NCI-H128 (cell line): ENCODE measurements around the gene C2orf92.
A peak's percentile ranks its signal among the peaks of the same experiment; 100 is the strongest.

Source experiments
- DNase-seq: peaks from one replicate; lab custom pipeline; 2025; ENCODE audit not compliant: unreplicated experiment; lab: John Stamatoyannopoulos, UW

Gene C2orf92

GRCh38 chr2:97726261-97727064 is 57.0 kb downstream of the C2orf92 start:
- DNase-seq: no peak

GRCh38 chr2:97727296-97727695 is 57.8 kb downstream of the C2orf92 start:
- no peak for DNase-seq

DNA sequence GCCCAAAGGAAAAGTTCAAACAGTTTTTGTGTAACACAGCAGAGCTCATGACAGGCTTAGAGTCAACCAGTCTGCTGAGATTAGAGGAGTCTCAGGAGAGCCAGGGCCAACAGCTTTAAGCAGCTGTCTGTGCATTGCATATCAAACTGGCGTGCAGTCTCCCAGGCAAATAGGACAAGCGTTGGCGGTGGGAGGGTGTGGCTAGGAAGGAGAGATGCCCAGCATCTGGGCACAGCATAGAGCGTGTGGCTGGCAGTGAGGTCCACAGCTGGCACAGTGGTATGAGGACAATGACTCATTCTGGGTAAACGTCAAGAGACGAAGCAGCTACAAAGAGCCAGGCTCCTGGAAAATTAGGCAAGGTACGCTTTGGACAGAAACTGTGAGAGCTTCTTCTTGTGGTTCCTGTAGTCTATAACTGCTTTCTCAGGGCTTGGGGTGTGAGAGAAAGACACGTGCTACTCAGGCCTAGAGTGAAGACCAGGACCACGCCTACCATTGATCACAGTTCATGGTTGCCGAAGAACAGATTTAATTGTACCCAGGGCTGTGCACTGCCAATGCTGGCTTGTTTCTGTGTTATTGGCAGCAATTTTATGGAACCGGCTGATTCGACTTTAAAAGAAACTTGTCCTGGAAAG is 58.7 kb downstream of the C2orf92 start:
- no peak for DNase-seq

GRCh38 chr2:97730245-97730644 is 60.7 kb downstream of the C2orf92 start:
- no peak for DNase-seq

DNA sequence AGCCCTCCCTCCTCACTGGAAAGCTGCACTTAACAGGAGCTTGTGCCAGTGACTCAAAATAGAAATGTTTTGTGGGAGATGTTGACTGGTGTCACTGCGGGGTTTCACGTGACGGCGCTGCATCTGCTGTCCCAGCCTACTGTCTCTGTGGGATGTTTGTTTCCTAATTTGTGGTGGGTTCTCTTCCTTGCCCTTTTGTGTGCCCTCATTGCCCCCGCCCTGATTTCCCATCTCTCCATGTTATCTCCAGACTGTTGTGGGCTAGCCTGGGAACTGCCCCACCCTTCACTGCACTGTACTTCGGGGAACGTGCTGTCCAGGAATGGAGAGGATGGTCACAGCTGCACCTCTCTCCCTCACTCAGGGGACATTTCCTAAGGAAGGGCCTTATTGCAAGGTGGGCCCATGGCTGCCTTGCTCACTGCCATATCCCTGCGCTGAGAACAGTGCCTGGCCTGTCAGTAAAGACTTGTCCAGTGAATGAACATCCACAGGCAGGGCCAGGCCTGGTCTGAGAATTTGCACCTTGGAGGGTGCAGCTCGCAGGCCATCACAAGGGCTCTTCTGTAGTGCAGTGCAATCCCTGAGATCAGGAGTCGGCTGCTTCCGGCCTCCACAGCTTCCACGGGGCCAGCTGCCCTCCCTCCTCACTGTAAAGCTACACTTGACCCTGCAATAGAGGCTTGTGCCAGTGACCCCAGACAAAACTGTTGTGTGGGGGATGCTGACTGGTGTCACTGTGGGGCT is 61.9 kb downstream of the C2orf92 start:
- DNase-seq: no peak

DNA sequence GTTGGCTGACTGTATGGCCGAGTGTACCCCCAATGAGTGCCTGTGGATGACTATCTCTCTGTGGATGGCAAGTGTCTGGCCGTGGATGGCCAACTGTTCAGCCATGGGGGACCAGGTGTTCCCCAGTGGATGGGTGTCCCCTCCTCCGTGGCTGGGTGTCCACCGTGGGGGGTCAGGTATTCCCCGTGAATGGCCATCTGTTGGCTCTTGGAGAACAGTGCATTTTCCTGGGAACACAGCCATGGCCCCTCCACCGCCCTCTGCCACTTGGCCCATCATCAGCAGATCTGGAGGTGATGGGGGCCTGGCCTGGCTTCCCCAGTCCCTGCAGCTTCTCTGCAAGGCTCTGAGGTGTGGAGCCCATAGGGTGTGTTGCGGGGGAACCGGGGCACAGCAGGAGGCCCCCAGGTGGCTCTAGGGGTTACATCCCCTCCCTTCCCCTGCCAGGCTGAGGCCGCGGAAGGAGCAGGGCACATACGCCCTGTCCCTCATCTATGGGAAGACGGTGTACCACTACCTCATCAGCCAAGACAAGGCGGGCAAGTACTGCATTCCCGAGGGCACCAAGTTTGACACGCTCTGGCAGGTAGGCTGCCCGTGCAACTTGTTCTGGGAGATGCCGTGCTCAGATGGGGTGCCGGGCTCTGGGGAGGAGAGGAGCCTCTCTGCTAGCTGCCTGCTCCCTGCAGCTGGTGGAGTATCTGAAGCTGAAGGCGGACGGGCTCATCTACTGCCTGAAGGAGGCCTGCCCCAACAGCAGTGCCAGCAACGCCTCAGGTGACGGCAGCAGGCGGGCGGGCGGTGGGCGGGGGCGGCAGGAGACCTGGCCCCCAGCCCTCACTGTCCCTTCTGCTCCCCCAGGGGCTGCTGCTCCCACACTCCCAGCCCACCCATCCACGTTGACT is 63.2 kb downstream of the C2orf92 start:
- no peak for DNase-seq

- no peak for DNase-seq
Observed at GRCh38 chr2:97733341-97734035, 64.0 kb downstream of the C2orf92 start.

GRCh38 chr2:97734061-97735051 is 64.8 kb downstream of the C2orf92 start:
- no peak for DNase-seq

DNA sequence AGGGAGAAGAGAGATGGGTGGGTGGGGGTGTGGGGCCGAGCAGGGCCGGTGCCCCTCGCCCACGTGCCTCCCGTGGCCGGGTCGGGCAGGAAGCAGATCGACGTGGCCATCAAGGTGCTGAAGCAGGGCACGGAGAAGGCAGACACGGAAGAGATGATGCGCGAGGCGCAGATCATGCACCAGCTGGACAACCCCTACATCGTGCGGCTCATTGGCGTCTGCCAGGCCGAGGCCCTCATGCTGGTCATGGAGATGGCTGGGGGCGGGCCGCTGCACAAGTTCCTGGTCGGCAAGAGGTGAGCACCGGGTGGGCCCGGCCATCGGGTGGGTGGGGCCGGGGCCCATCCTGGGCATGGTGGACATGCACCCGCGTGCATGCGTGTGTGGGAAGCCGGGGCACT is 65.6 kb downstream of the C2orf92 start:
- no peak for DNase-seq

DNA sequence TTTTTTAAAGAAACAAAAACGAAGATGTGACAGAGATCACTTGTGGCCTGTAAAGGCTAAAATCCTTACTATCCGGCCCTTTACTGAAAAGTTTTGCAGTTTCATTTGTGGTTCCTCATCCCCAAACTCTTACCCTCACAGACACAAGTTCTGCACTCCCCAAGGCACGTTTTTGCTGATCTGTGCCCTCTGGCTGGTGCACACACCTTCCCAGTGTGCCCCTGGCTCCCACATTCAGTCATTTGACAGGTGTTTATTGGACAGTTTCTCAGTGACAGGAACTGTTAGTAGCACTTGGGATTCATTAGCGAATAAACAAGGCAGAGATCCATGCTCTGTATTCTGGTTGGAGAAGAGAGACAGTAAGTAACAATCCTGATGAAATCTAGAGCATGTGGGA is 66.7 kb downstream of the C2orf92 start:
- DNase-seq: no peak

DNA sequence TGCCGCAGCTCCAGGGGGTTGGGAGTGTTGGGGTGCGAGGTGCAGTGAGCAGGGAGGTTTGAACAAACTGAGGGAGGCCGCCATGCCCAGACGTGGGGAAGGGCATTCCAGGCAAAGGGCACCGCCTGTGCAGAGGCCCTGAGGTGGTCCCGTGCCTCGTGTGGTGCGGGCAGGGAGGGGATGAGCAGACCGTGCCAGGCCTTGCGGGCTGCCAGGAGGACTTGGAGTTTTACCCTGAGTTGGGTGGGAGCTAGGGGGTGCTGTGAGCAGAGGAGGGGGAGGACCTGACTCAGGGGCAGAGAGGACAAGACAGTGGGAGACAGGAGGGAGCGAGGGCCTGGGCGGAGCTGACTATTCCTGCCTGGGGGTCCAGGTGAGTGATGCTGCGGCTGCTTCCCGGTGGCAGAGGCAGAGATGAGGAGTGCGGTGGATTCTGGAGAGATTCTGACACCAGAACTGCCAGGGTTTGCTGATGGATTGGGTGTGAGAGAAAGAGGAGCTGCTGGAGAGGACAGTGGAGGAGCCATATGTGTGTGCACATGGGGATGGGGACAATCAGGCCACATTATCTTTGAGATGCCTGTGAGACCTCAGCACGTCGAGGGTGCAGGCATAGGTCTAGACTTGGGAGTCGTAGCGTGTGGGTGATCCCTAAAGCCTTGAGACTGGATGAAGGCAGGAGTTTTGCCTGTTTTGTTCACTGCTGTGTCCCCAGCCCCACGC is 67.3 kb downstream of the C2orf92 start:
- DNase-seq: no peak

- no peak for DNase-seq
Observed at GRCh38 chr2:97737421-97738178, 68.1 kb downstream of the C2orf92 start.

- no peak for DNase-seq
Observed at GRCh38 chr2:97738179-97739019, 68.9 kb downstream of the C2orf92 start.

DNA sequence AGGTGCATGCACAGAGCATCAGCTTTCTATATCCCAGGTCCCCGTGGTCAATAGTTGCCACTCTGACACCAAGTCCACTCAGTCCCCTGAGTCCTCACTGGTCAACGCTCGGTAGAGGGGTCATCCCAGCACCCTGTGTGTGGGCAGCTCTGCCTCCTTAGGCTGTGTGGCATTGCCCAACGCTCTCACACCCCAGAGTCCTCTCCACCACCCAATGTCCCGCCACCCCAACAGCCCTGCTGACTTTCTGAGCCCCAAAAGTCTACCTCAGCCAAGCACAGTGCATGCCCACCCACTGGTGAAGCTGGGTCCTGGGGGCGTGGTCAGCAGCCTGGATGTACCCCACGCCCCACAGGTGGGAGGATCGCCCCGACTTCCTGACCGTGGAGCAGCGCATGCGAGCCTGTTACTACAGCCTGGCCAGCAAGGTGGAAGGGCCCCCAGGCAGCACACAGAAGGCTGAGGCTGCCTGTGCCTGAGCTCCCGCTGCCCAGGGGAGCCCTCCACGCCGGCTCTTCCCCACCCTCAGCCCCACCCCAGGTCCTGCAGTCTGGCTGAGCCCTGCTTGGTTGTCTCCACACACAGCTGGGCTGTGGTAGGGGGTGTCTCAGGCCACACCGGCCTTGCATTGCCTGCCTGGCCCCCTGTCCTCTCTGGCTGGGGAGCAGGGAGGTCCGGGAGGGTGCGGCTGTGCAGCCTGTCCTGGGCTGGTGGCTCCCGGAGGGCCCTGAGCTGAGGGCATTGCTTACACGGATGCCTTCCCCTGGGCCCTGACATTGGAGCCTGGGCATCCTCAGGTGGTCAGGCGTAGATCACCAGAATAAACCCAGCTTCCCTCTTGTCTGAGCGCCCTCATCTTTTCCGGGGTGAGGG is 69.7 kb downstream of the C2orf92 start:
- DNase-seq: no peak

DNA sequence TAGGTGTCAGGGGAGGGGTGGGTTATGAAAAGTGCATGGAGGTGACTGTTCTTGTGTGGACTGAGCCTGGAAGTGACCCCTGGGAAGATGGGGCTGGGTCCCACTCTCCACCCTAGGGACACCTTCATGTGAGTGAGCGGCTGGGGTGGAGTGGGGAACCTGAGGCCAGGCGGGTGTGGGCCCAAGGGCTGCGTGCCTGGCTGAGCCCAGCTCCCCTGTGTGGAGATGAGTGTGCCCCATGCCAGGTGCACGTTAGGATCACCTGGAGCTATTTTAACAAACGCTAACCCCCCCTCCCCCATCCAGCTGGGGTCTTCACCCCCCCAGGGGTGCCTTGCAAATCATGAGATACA is 70.4 kb downstream of the C2orf92 start:
- no peak for DNase-seq

DNA sequence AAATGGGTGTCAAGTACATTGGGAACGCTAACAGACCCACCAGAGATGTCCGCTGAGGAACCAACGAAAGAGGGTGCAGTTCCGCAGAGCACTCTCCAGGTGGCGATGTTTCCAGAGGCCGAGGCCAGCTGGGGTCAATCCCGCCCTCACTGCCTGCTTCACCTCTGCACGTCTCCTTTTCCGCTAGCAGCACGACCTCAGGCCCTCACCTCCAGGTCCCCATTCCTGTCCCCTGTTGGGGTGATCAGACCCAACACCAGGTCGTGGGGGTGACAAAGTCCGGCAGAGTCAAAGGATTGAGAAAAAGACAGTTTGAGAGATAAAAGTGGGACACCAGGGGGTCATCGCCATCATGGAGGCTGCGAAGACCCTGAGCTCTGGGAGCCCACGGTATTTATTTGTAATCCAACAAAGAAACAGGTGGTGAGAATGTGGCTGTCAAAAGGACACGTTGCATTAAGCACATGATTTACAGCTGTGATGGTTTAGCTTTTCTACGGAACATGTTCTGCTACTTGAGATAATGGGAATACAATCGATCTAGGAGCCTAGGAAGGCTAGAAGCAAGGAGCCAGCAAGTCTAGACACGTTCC is 71.2 kb downstream of the C2orf92 start:
- peak; percentile 89 for DNase-seq
